ENCODE results near the gene DIP2C. TPM values are rescaled to one million over a fixed set of nuclear protein-coding genes. Genes with fewer than 3 reads are reported as not detected.

Gene DIP2C
- total RNA-seq, 2 donors from 2014 or later: 21.1 to 23.8 TPM

GRCh38 chr10:547591-548081, 141.8 kb downstream of the DIP2C start:
- no peak overlapping the region for H3K4me3 ChIP-seq
- no peaks in the 10 kb centered on the region for H3K36me3 ChIP-seq
- TF ChIP-seq CTCF (IDR thresholded peaks at IDR 0.05): no peak
- no peak overlapping the region for H3K27ac ChIP-seq
- H3K4me1 ChIP-seq: peaks cover 0 to 24% of the 10 kb centered on the region in 2 donors
- H3K9me3 ChIP-seq: no peaks in the 10 kb centered on the region
- no peak for DNase-seq (ENCODE audit: low spot score)
- no peaks in the 10 kb centered on the region for H3K27me3 ChIP-seq

- Histone ChIP-seq H3K27ac (no peak overlapping the region), H3K36me3 (no peaks in the 10 kb centered on the region), H3K4me1 (peaks cover 0 to 26% of the 10 kb centered on the region in 2 donors), H3K4me3 (no peak overlapping the region), H3K27me3 (no peaks in the 10 kb centered on the region), H3K9me3 (no peaks in the 10 kb centered on the region)
- TF ChIP-seq CTCF (IDR thresholded peaks at IDR 0.05): no peak
- DNase-seq (ENCODE audit: low spot score): no peak
Observed at GRCh38 chr10:546971-547590, 142.4 kb downstream of the DIP2C start.

- Histone ChIP-seq H3K36me3 (no peaks in the 10 kb centered on the region), H3K4me3 (no peak overlapping the region), H3K4me1 (peaks cover 0 to 29% of the 10 kb centered on the region in 2 donors), H3K27me3 (no peaks in the 10 kb centered on the region), H3K27ac (no peak overlapping the region), H3K9me3 (no peaks in the 10 kb centered on the region)
- TF ChIP-seq CTCF (IDR thresholded peaks at IDR 0.05): no peak
- DNase-seq (ENCODE audit: low spot score): no peak
Observed at GRCh38 chr10:546451-546850, 143.0 kb downstream of the DIP2C start.

- no peaks in the 10 kb centered on the region for H3K36me3 ChIP-seq
- DNase-seq (ENCODE audit: low spot score): no peak
- no peaks in the 10 kb centered on the region for H3K27me3 ChIP-seq
- no peak for TF ChIP-seq CTCF (IDR thresholded peaks at IDR 0.05)
- H3K9me3 ChIP-seq: no peaks in the 10 kb centered on the region
- H3K4me1 ChIP-seq: peaks cover 0 to 24% of the 10 kb centered on the region in 2 donors
- no peak overlapping the region for H3K4me3 ChIP-seq
- no peak overlapping the region for H3K27ac ChIP-seq
Observed at GRCh38 chr10:543862-544822, 145.3 kb downstream of the DIP2C start.

- H3K27me3 ChIP-seq: no peaks in the 10 kb centered on the region
- no peak for TF ChIP-seq CTCF (IDR thresholded peaks at IDR 0.05)
- DNase-seq (ENCODE audit: low spot score): no peak
Observed at GRCh38 chr10:543131-543530, 146.3 kb downstream of the DIP2C start.

More at GRCh38 chr10:543131-543530, 146.3 kb downstream of the DIP2C start:
- Histone ChIP-seq H3K4me3 (no peak overlapping the region), H3K27ac (no peak overlapping the region), H3K9me3 (no peaks in the 10 kb centered on the region), H3K36me3 (no peaks in the 10 kb centered on the region), H3K4me1 (peaks cover 0 to 24% of the 10 kb centered on the region in 2 donors)
